ENCODE measurements around the gene BMP5.

- TF ChIP-seq, protein P1, sequence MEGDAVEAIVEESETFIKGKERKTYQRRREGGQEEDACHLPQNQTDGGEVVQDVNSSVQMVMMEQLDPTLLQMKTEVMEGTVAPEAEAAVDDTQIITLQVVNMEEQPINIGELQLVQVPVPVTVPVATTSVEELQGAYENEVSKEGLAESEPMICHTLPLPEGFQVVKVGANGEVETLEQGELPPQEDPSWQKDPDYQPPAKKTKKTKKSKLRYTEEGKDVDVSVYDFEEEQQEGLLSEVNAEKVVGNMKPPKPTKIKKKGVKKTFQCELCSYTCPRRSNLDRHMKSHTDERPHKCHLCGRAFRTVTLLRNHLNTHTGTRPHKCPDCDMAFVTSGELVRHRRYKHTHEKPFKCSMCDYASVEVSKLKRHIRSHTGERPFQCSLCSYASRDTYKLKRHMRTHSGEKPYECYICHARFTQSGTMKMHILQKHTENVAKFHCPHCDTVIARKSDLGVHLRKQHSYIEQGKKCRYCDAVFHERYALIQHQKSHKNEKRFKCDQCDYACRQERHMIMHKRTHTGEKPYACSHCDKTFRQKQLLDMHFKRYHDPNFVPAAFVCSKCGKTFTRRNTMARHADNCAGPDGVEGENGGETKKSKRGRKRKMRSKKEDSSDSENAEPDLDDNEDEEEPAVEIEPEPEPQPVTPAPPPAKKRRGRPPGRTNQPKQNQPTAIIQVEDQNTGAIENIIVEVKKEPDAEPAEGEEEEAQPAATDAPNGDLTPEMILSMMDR (conservative IDR thresholded peaks at IDR 0.05 in 1 of 2, IDR thresholded peaks at IDR 0.05 in 1 of 2; ENCODE audit: low read depth in 1 of 2, low read length in 2 of 2): no peak
- TF ChIP-seq EZH2 (IDR thresholded peaks at IDR 0.05; ENCODE audit: low read length, missing control alignments): no peak
Observed at GRCh38 chr6:55833284-55833683, 42.1 kb downstream of the BMP5 start.
